ENCODE measurements around the gene DEFB132.
A peak's percentile ranks its signal among the peaks of the same experiment; 100 is the strongest.
"Not testable (repeated sequence)": the region's sequence is repeated elsewhere in the genome, so short reads cannot be mapped to it uniquely, and the experiment has no call there.

Gene DEFB132, protein sequence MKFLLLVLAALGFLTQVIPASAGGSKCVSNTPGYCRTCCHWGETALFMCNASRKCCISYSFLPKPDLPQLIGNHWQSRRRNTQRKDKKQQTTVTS

DNA sequence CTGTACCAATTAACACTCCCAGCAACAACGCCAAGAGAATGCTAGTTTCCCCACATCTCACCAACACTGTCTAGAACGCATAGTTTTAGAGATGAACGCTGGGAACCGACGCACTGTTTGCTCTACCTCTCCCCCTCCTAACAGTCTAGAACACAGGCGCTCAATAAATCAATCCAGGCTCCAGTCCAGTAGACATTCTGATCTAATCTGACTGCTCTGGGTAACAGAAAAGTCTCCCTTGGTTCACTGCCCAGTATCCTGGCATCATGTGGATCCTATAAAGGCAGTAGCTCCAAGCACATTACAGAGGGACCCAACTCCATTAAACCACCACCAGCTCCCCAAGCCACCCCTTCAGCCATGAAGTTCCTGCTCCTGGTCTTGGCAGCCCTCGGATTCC lies at the start of gene DEFB132:
DEFB132 (plus strand) TSS at position 306 of the 400 bp plus-strand sequence; CDS start at position 361, 55 bp downstream.
- no peak for DNase-seq (ENCODE audit: low read depth in 4 of 4, low spot score in 1 of 4)

GRCh38 chr20:208942-209566 lies 48.5 kb upstream of the DEFB132 start:
- DNase-seq (ENCODE audit: low read depth in 4 of 4, low spot score in 1 of 4): no peak

DNA sequence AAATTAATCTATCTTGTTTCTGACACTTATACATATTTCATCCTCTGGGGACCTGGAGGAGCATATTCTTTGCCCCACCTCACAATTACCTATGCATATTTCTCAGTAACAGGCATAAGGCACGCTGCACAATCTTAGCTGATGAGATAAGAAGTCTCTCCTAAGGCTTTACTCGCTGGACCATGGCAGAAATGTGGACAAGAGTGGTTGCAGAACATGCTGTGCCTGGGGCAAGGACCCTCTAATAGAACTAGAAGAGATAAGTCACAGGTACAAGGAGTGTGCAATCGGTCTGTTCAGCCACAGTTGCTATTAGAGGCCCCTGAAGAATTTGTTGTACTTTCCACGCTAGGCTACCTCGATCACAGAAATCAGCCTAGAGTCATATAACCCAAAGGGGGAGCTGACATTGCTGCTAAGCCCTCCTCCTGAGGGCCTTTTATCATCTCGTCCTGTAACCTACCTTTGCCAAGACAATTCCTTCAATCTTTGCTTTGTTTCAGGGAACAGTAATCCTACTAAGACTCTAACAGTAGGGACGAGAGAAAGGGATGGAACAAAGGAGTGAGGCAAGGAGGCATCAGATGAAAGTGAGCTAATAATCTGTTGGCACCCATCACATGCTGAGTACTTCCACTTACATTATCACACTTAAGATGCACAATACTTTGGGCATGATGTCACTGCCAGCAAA lies 46.6 kb upstream of the DEFB132 start:
- DNase-seq (ENCODE audit: low read depth in 4 of 4, low spot score in 1 of 4): no peak

GRCh38 chr20:214383-214782 lies 43.1 kb upstream of the DEFB132 start:
- no peak for DNase-seq (ENCODE audit: low read depth in 4 of 4, low spot score in 1 of 4)

GRCh38 chr20:215796-216195 lies 41.7 kb upstream of the DEFB132 start:
- no peak for DNase-seq (ENCODE audit: low read depth in 4 of 4, low spot score in 1 of 4)

DNA sequence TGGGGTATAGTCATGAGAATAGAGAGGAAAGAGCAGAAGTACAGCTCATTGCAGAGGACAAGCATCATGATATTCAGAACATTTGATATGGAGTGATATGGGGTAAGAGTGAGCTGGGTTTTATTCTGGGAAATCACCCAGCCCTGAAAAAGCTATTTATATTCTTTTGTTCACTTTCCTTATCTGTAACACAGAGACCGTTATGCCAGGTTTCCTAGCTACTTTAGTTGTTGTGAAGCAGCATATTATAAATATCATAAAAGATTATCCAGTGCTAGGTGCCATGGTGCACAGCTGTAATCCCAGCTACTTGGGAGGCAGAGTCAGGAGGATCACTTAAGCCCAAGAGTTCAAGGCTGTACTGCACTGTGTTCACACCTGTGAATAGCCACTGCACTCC lies 40.3 kb upstream of the DEFB132 start:
- DNase-seq (ENCODE audit: low read depth in 4 of 4, low spot score in 1 of 4): no peak

- no peak for DNase-seq (ENCODE audit: low read depth in 4 of 4, low spot score in 1 of 4)
These were observed 38.0 kb upstream of the DEFB132 start for GRCh38 chr20:219290-220115.

GRCh38 chr20:221258-221830 lies 36.2 kb upstream of the DEFB132 start:
- no peak for DNase-seq (ENCODE audit: low read depth in 4 of 4, low spot score in 1 of 4)

GRCh38 chr20:225879-226278 lies 31.6 kb upstream of the DEFB132 start:
- DNase-seq (ENCODE audit: low read depth in 4 of 4, low spot score in 1 of 4): not testable (repeated sequence)

GRCh38 chr20:226958-227357 lies 30.6 kb upstream of the DEFB132 start, which contains the start of gene DEFB129:
Gene DEFB129, plus strand, starts transcription at chr20:227258. Its CDS starts 31 bp downstream, at chr20:227289.
- DNase-seq (ENCODE audit: low read depth in 4 of 4, low spot score in 1 of 4): no peak

DNA sequence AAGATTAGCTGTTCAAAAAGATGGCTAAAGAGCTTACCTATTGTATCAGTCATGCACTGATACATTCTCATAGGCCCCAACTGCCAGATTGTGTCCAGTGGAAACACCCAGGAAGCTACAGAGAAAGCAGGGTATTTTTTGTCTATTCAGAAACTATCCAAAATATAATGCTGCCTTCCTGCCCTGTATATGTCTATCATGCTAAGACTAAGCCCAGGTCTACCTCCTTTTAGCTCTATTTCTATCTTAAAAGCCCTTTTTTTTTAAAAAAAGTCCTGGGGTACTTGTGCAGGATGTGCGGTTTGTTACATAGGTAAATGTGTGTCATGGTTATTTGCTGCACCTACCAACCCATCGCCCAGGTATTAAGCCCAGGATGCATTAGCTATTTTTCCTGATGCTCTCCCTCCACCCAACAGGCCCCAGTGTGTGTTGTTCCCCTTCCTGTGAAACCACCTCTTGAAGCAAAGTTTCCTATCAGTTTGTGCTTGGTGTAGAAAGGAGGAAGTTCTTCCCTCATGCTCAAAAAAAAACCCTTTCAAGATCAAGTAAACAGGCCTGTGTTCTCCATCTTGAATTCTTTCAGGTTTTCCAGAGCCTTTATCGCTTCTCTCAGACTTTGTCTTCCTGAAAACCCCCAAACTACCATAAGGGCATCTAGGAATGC lies 30.0 kb upstream of the DEFB132 start:
- no peak for DNase-seq (ENCODE audit: low read depth in 4 of 4, low spot score in 1 of 4)

GRCh38 chr20:235891-236290 lies 21.6 kb upstream of the DEFB132 start:
- DNase-seq (ENCODE audit: low read depth in 4 of 4, low spot score in 1 of 4): no peak

GRCh38 chr20:237489-237888 lies 20.0 kb upstream of the DEFB132 start:
- peak in 1 of 4 experiments; percentile 16 for DNase-seq (ENCODE audit: low read depth in 4 of 4, low spot score in 1 of 4)

GRCh38 chr20:237929-238328 lies 19.6 kb upstream of the DEFB132 start:
- no peak for DNase-seq (ENCODE audit: low read depth in 4 of 4, low spot score in 1 of 4)

DNA sequence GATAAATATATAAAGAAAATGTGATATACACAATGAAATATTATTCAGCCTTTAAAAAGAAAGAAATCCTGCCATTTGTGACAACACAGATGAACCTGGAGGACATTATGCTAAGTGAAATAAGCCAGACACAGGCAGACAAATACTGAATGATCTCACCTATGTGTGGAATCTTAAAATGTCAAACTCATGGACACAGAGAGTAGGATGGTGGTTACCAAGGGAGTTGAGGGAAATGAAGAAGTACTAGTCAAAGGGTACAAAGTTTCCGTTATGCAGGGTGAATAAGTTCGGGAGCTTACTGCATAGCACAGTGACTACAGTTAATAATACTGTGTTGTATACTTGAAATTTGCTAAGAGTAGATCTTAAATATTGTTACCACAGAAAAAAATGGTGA lies 14.6 kb upstream of the DEFB132 start:
- DNase-seq (ENCODE audit: low read depth in 4 of 4, low spot score in 1 of 4): no peak

- DNase-seq (ENCODE audit: low read depth in 4 of 4, low spot score in 1 of 4): no peak
These were observed 6.2 kb upstream of the DEFB132 start for GRCh38 chr20:251354-251753.

- DNase-seq (ENCODE audit: low read depth in 4 of 4, low spot score in 1 of 4): no peak
These were observed 4.7 kb upstream of the DEFB132 start for GRCh38 chr20:252801-253200.

DNA sequence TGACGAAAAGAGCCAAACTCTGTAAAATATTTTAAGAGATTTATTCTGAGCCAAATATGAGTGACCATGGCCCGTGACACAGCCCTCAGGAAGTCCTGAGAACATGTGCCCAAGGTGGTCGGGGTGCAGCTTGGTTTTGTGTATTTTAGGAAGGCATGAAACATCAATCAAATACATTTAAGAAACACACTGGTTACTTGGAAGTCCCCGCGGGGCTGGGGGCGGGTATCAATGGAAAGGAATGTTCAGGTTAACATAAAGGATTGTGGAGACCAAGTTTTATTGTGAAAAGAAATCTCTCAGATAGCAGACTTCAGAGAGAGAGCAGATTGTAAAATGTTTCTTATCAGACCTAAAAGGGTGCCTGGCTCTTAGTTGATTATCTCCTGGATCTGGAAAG lies 4.1 kb upstream of the DEFB132 start:
- not testable (repeated sequence) for DNase-seq (ENCODE audit: low read depth in 4 of 4, low spot score in 1 of 4)

- no peak for DNase-seq (ENCODE audit: low read depth in 4 of 4, low spot score in 1 of 4)
These were observed 840 bp downstream of the DEFB132 start for GRCh38 chr20:258269-258858.

DNA sequence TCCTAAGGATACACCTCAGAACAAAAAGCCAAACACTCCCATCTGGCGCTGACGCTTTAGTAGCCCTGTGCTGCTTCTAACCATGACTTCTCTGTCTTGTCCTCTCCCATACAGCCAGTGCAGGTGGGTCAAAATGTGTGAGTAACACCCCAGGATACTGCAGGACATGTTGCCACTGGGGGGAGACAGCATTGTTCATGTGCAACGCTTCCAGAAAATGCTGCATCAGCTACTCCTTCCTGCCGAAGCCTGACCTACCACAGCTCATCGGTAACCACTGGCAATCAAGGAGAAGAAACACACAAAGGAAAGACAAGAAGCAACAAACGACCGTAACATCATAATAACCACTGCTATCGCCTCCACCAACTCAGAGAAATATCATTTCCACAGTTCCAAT lies 1.4 kb downstream of the DEFB132 start:
- no peak for DNase-seq (ENCODE audit: low read depth in 4 of 4, low spot score in 1 of 4)
